DND-41 (cell line): ENCODE data around the gene RAD51B.

Experiments used
- EZH2 ChIP-seq: IDR thresholded peaks from 3 replicates; pipeline ENCODE4 v1.6.1; 2012; ENCODE audit warnings: borderline replicate concordance, low read depth, mild to moderate bottlenecking, moderate library complexity, low read length, inconsistent platforms; ENCODE audit not compliant: severe bottlenecking
- TF ChIP-seq, protein P1 (sequence below): IDR thresholded peaks from 2 replicates; pipeline ENCODE4 v1.5.1; 2012; ENCODE audit warnings: borderline replicate concordance, low read length, moderate library complexity, mild to moderate bottlenecking; ENCODE audit not compliant: poor library complexity, severe bottlenecking; ENCODE audit errors: extremely low read depth

DNA sequence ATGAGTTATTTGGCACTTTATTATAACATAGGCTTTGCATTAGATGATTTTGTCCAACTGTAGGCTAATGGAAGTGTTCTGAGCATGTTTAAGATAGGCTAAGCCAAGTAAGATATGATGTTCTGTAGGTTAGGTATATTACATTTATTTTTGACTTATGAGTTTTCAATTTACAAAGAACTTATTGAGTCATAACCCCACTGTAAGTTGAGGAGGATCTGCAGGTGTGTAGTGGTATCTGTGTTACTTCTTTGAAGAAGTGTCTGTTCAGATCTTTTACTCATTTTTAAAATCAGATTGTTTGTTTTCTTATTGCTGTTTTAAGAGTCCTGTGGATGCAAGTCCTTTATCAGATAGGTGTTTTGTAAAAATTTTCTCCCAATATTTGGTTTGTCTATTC lies 329.2 kb downstream of the RAD51B start:
- TF ChIP-seq, protein P1, sequence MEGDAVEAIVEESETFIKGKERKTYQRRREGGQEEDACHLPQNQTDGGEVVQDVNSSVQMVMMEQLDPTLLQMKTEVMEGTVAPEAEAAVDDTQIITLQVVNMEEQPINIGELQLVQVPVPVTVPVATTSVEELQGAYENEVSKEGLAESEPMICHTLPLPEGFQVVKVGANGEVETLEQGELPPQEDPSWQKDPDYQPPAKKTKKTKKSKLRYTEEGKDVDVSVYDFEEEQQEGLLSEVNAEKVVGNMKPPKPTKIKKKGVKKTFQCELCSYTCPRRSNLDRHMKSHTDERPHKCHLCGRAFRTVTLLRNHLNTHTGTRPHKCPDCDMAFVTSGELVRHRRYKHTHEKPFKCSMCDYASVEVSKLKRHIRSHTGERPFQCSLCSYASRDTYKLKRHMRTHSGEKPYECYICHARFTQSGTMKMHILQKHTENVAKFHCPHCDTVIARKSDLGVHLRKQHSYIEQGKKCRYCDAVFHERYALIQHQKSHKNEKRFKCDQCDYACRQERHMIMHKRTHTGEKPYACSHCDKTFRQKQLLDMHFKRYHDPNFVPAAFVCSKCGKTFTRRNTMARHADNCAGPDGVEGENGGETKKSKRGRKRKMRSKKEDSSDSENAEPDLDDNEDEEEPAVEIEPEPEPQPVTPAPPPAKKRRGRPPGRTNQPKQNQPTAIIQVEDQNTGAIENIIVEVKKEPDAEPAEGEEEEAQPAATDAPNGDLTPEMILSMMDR: no peak
- no peak for TF ChIP-seq EZH2
